Neural progenitor cell (in vitro differentiated cells): Measurements from ENCODE around the gene ECPAS. TPM values are rescaled to one million over a fixed set of nuclear protein-coding genes. Genes with fewer than 3 reads are reported as not detected.

Source experiments
- DNase-seq: peaks from one replicate; pipeline ENCODE4 v3.0.0-alpha.2; 2016; ENCODE audit warnings: low spot score
- H2AFZ ChIP-seq: fragments of 200-600 bp; sonication (generic); replicated peaks from 2 replicates; pipeline ENCODE4 v1.6.1; 2016; ENCODE audit warnings: antibody characterized with exemption
- H3F3A ChIP-seq: fragments of 200-600 bp; sonication (generic); 2 replicates; pipeline ENCODE4 v1.6.1; 2016; ENCODE audit warnings: antibody characterized with exemption, low read depth
- H3K27ac ChIP-seq: fragments of 200-600 bp; sonication (generic); 2 replicates; pipeline ENCODE4 v1.5.1; 2016; ENCODE audit warnings: mild to moderate bottlenecking
- H3K27me3 ChIP-seq: fragments of 200-600 bp; sonication (generic); 2 replicates; pipeline ENCODE4 v1.6.1; 2016; ENCODE audit warnings: mild to moderate bottlenecking, moderate library complexity
- H3K36me3 ChIP-seq: fragments of 200-600 bp; sonication (generic); 2 replicates; pipeline ENCODE4 v1.5.1; 2016
- H3K4me1 ChIP-seq: fragments of 200-600 bp; sonication (generic); 2 replicates; pipeline ENCODE4 v1.6.1; 2016; ENCODE audit warnings: mixed run types
- H3K4me2 ChIP-seq: fragments of 200-600 bp; sonication (generic); 2 replicates; pipeline ENCODE4 v1.6.1; 2016
- H3K4me3 ChIP-seq: fragments of 200-600 bp; sonication (generic); 2 replicates; pipeline ENCODE4 v1.5.1; 2016
- H3K79me2 ChIP-seq: fragments of 200-600 bp; sonication (generic); 2 replicates; pipeline ENCODE4 v1.6.1; 2016; ENCODE audit warnings: low read depth
- H3K9ac ChIP-seq: fragments of 200-600 bp; sonication (generic); 2 replicates; pipeline ENCODE4 v1.6.1; 2016
- H3K9me3 ChIP-seq: fragments of 200-600 bp; sonication (generic); 2 replicates; pipeline ENCODE4 v1.5.1; 2016; ENCODE audit warnings: low read depth
- H4K20me1 ChIP-seq: fragments of 200-600 bp; sonication (generic); 2 replicates; pipeline ENCODE4 v1.6.1; 2016; ENCODE audit warnings: low read depth
- H3K27ac Mint-ChIP-seq: 3 replicates; pipeline ENCODE4 v1.8.0; 2021; ENCODE audit warnings: mixed read lengths
- H3K27me3 Mint-ChIP-seq: 2 replicates; pipeline ENCODE4 v1.8.0; 2022; ENCODE audit warnings: low read depth, mild to moderate bottlenecking, inconsistent platforms, moderate library complexity, mixed read lengths; ENCODE audit not compliant: insufficient read depth
- H3K36me3 Mint-ChIP-seq: 3 replicates; pipeline ENCODE4 v1.8.0; 2021; ENCODE audit warnings: mixed read lengths
- H3K4me1 Mint-ChIP-seq: 3 replicates; pipeline ENCODE4 v1.8.0; 2021; ENCODE audit warnings: mixed read lengths
- H3K4me3 Mint-ChIP-seq: 3 replicates; pipeline ENCODE4 v1.8.0; 2021; ENCODE audit warnings: mild to moderate bottlenecking, moderate library complexity, mixed read lengths
- H3K9me3 Mint-ChIP-seq: 3 replicates; pipeline ENCODE4 v1.8.0; 2020; ENCODE audit warnings: mixed read lengths
- EZH2 ChIP-seq: fragments of 200-600 bp; sonication (generic); IDR thresholded peaks from 2 replicates; pipeline ENCODE4 v1.6.1; 2017; ENCODE audit warnings: antibody characterized with exemption, mild to moderate bottlenecking, moderate library complexity
- EZH2phosphoT487 ChIP-seq: fragments of 200-600 bp; sonication (generic); IDR thresholded peaks from 2 replicates; pipeline ENCODE4 v1.6.1; 2017; ENCODE audit warnings: antibody characterized with exemption
- total RNA-seq: library from RNA; depleted of rRNA; stranded (reverse); fragments of >200 nt; gene quantifications from 2 replicates; pipeline ENCODE4 v1.2.3, GENCODE V29; 2015; ENCODE audit warnings: low replicate concordance
- TF ChIP-seq, protein P1 (sequence below): fragments of 200-600 bp; sonication (generic); IDR thresholded peaks from 2 replicates; pipeline ENCODE4 v1.5.1; 2017; ENCODE audit warnings: antibody characterized with exemption, mild to moderate bottlenecking

ECPAS gene
- total RNA-seq, 1 donor from 2014 or later: 59.2 TPM

DNA sequence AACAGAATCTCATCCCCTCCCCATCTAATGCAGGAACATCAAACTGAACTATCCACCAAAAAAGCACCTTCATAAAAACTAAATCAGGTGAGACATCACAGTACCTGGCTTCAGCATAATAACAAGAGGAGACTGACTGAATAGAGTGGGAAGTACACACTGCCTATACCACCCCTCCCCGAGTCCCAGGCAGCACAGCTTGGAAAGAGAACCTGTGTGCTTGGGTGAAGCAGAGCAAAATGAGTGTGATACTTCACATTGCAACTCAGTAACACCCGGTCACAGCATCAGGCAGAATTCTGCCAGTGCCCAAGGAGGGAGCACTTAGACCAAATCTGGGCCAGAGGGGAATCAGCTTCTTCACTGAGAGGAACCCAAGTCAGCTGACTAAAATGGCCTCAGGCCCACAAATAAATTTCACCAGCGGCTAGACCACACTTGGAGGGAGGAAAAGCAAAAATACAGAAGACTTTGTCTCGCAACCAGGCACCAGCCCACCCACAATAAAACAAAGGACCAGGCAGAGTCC is 84.9 kb downstream of the ECPAS start:
- TF ChIP-seq EZH2 (no peak), EZH2phosphoT487 (no peak)
- TF ChIP-seq, protein P1, sequence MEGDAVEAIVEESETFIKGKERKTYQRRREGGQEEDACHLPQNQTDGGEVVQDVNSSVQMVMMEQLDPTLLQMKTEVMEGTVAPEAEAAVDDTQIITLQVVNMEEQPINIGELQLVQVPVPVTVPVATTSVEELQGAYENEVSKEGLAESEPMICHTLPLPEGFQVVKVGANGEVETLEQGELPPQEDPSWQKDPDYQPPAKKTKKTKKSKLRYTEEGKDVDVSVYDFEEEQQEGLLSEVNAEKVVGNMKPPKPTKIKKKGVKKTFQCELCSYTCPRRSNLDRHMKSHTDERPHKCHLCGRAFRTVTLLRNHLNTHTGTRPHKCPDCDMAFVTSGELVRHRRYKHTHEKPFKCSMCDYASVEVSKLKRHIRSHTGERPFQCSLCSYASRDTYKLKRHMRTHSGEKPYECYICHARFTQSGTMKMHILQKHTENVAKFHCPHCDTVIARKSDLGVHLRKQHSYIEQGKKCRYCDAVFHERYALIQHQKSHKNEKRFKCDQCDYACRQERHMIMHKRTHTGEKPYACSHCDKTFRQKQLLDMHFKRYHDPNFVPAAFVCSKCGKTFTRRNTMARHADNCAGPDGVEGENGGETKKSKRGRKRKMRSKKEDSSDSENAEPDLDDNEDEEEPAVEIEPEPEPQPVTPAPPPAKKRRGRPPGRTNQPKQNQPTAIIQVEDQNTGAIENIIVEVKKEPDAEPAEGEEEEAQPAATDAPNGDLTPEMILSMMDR: no peak
- Mint-ChIP-seq H3K36me3 (peaks cover 56% of the 10 kb centered on the region), H3K27me3 (peaks cover 3% of the 10 kb centered on the region), H3K4me3 (no peak overlapping the region), H3K27ac (no peak overlapping the region), H3K4me1 (no peaks in the 10 kb centered on the region), H3K9me3 (peaks cover 32% of the 10 kb centered on the region)
- H3K79me2 ChIP-seq: no peaks in the 10 kb centered on the region
- no peak overlapping the region for H3K4me3 ChIP-seq
- peaks cover 24% of the 10 kb centered on the region for H3K36me3 ChIP-seq
- H3K4me1 ChIP-seq: no peaks in the 10 kb centered on the region
- no peaks in the 10 kb centered on the region for H4K20me1 ChIP-seq
- H3K27me3 ChIP-seq: no peaks in the 10 kb centered on the region
- H3K9ac ChIP-seq: no peak overlapping the region
- no peaks in the 10 kb centered on the region for H3F3A ChIP-seq
- H3K4me2 ChIP-seq: no peak overlapping the region
- no peak overlapping the region for H3K27ac ChIP-seq
- no peak for DNase-seq
- H3K9me3 ChIP-seq: peaks cover 4% of the 10 kb centered on the region
- no peak overlapping the region for H2AFZ ChIP-seq

DNA sequence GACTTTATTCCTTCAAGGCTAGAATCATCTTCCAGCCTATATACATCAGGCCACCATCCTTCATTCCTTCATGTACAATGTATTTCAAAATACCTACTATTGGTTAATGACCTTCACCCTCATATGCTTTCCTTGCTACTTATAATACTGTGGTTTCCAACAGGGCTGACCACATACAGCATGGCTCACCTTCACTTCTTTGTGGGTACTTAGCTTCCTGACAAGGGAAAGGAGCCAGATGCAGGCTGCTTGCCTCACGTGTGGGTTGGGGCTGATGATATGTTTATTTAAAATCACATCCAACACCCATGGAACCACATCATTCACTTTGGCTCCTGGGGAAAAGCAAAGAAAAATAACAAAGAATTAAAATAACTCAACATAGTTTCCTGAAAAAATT is 90.2 kb downstream of the ECPAS start:
- peaks cover 43% of the 10 kb centered on the region for H3K36me3 Mint-ChIP-seq
- no peak for TF ChIP-seq EZH2phosphoT487
- TF ChIP-seq, protein P1: no peak
- no peaks in the 10 kb centered on the region for H3K36me3 ChIP-seq

DNA sequence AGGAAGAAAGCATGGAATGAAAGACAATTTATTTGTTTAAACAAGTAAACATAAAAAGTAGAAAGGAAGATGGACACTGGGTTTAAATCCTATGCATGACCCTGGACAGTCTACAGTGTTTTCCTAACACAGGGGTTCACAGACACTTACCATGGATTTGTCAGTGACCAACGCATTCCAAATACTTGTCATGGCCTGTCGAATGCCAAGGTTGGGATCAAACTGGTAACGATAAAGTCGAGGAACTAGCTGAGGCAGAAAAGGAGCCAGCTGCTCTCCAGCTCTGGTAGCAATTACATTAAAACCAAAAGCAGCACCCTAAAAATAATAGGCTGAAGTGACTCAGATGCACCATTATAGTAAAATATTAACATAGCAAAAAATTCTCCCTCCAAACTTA is 94.8 kb downstream of the ECPAS start:
- Histone ChIP-seq H3K4me2 (no peak overlapping the region), H3K9ac (no peak overlapping the region), H3K27ac (no peak overlapping the region), H4K20me1 (no peaks in the 10 kb centered on the region), H2AFZ (no peak overlapping the region), H3F3A (no peaks in the 10 kb centered on the region), H3K27me3 (no peaks in the 10 kb centered on the region), H3K36me3 (peaks cover 4% of the 10 kb centered on the region), H3K4me1 (no peaks in the 10 kb centered on the region), H3K79me2 (no peaks in the 10 kb centered on the region), H3K9me3 (no peaks in the 10 kb centered on the region), H3K4me3 (no peak overlapping the region)
- no peak for DNase-seq
- Mint-ChIP-seq H3K4me1 (no peaks in the 10 kb centered on the region), H3K4me3 (no peak overlapping the region), H3K9me3 (no peaks in the 10 kb centered on the region), H3K36me3 (peaks cover 28% of the 10 kb centered on the region), H3K27me3 (no peaks in the 10 kb centered on the region), H3K27ac (no peak overlapping the region)
- no peak for TF ChIP-seq EZH2phosphoT487
- TF ChIP-seq, protein P1: no peak
- no peak for TF ChIP-seq EZH2

More for the DNA sequence above, 90.2 kb downstream of the ECPAS start:
- H3F3A ChIP-seq: no peaks in the 10 kb centered on the region
- H4K20me1 ChIP-seq: no peaks in the 10 kb centered on the region
- Mint-ChIP-seq H3K9me3 (no peaks in the 10 kb centered on the region), H3K4me1 (no peaks in the 10 kb centered on the region), H3K27me3 (peaks cover 2% of the 10 kb centered on the region), H3K27ac (no peak overlapping the region), H3K4me3 (no peak overlapping the region)
- DNase-seq: no peak
- H3K4me1 ChIP-seq: no peaks in the 10 kb centered on the region
- H2AFZ ChIP-seq: no peak overlapping the region
- no peaks in the 10 kb centered on the region for H3K27me3 ChIP-seq
- no peak overlapping the region for H3K4me2 ChIP-seq
- no peaks in the 10 kb centered on the region for H3K79me2 ChIP-seq
- no peak overlapping the region for H3K4me3 ChIP-seq
- H3K9me3 ChIP-seq: no peaks in the 10 kb centered on the region
- H3K9ac ChIP-seq: no peak overlapping the region
- no peak overlapping the region for H3K27ac ChIP-seq
